ENCODE results near the gene GFI1. TPM values are rescaled to one million over a fixed set of nuclear protein-coding genes. Genes with fewer than 3 reads are reported as not detected.

GFI1 gene
- total and polyA plus RNA-seq, 2 of the 8 experiments (the other 6 are each of a cell fraction or from before 2014, with no cell fraction given) = 0.08 to 0.17 TPM

- Histone ChIP-seq H4K8ac (ENCODE audit: extremely low read depth, insufficient read depth, low read length) (peak overlapping the region; percentile 28; the same call in 1 of the 2 replicates), H3K14ac (ENCODE audit: insufficient read length) (no peak overlapping the region), H3K27ac (ENCODE audit: low read depth, low read length) (no peak overlapping the region), H2BK120ac (replicated peaks; ENCODE audit: low read depth, low read length) (no peak overlapping the region), H3K79me2 (ENCODE audit: control insufficient read depth in 1 of 2, insufficient read depth in 2 of 2, low read length in 2 of 2) (no peaks in the 10 kb centered on the region), H3K4ac (replicated peaks; ENCODE audit: insufficient read length, low read depth, low read length) (no peak overlapping the region), H2AK5ac (ENCODE audit: low read depth, low read length) (no peak overlapping the region), H3K18ac (ENCODE audit: extremely low read depth, low read length) (no peak overlapping the region; the same call in 1 of the 2 replicates), H3K56ac (replicated peaks; ENCODE audit: insufficient read length, low read depth, low read length) (no peak overlapping the region), H3K36me3 (ENCODE audit: control insufficient read depth in 2 of 4, insufficient read depth in 4 of 4, low read length in 3 of 4) (peaks cover 0 to 8% (median 0%) of the 10 kb centered on the region in 4 experiments; a peak in 1 of 8 replicates), H3K23me2 (ENCODE audit: low read depth, low read length) (peaks cover 25% of the 10 kb centered on the region; the same call in 1 of the 2 replicates), H3K4me1 (replicated peaks in 1 of 4; ENCODE audit: control insufficient read depth in 3 of 4, insufficient read depth in 4 of 4, low read length in 3 of 4) (peaks cover 0 to 54% (median 29%) of the 10 kb centered on the region in 4 experiments; a peak in 6 of 7 replicates), H2BK5ac (ENCODE audit: low read depth, low read length) (no peak overlapping the region), H2BK12ac (ENCODE audit: low read depth, low read length) (0 out of 2 replicates have a peak overlapping the region, but pooled peaks have one; percentile 9), H2AFZ (ENCODE audit: low read length) (no peak overlapping the region), H3K9ac (replicated peaks in 1 of 4; ENCODE audit: extremely low read depth in 1 of 4, low read depth in 3 of 4, low read length in 3 of 4) (no peak overlapping the region), H2BK20ac (ENCODE audit: low read length) (no peak overlapping the region), H4K20me1 (replicated peaks in 1 of 2; ENCODE audit: control insufficient read depth in 1 of 2, insufficient read depth in 2 of 2, low read length in 2 of 2) (peaks cover 1 to 15% of the 10 kb centered on the region in 2 experiments), H2BK15ac (ENCODE audit: low read length) (0 out of 2 replicates have a peak overlapping the region, but pooled peaks have one; percentile 72), H3K79me1 (ENCODE audit: low read depth, low read length) (no peaks in the 10 kb centered on the region), H3K23ac (ENCODE audit: insufficient read length) (no peak overlapping the region), H3K4me2 (ENCODE audit: insufficient read depth in 1 of 2, low read depth in 2 of 2, low read length in 2 of 2) (peak overlapping the region; percentile 81 to 97), H4K91ac (replicated peaks; ENCODE audit: insufficient read length, low read length) (no peak overlapping the region), H3K27me3 (replicated peaks in 1 of 4; ENCODE audit: control insufficient read depth in 3 of 4, extremely low read depth in 1 of 4, insufficient read depth in 3 of 4, low read length in 3 of 4) (peaks cover 85 to 100% (median 96%) of the 10 kb centered on the region in 4 experiments), H3K4me3 (ENCODE audit: extremely low read depth in 1 of 4, insufficient read depth in 2 of 4, low read depth in 3 of 4, low read length in 4 of 4) (peak overlapping the region; percentile 35 to 63 (median 47)), H4K5ac (ENCODE audit: insufficient read length, low read depth, low read length) (no peak overlapping the region), H3K9me3 (ENCODE audit: insufficient read depth in 2 of 2, low read depth in 1 of 2, low read length in 1 of 2) (peaks cover 0 to 7% of the 10 kb centered on the region in 2 experiments; a peak in 1 of 4 replicates)
- FAIRE-seq (no peak), DNase-seq (ENCODE audit: low read depth in 1 of 2, low spot score in 2 of 2) (peak in 1 of 2 experiments; percentile 87)
- POLR2A ChIA-PET (ENCODE audit: partially characterized antibody) = interaction anchor here (0.6 to 2.2 kb wide), 2 partner anchors 32 to 348 kb away, joined by 3 to 9 read pairs; partner anchors contain the start of gene RPL5
- CTCF ChIA-PET (ENCODE audit: partially characterized antibody) = interaction anchor here (0.7 to 1.5 kb wide), 5 partner anchors 8 to 348 kb away, joined by 3 to 4 read pairs (median 4); partner anchors contain the start of gene RPL5
- TF ChIP-seq FOSL1 (IDR thresholded peaks at IDR 0.05; ENCODE audit: insufficient read depth, low read depth, low read length) (no peak), RBBP5 (IDR thresholded peaks at IDR 0.05; ENCODE audit: borderline replicate concordance, low read depth, low read length) (no peak; the same call in 1 of the 2 replicates), HDAC2 (IDR thresholded peaks at IDR 0.05; ENCODE audit: borderline replicate concordance in 1 of 2, low read depth in 2 of 2, low read length in 2 of 2) (no peak), SIN3A (conservative IDR thresholded peaks at IDR 0.05 in 1 of 2, IDR thresholded peaks at IDR 0.05 in 1 of 2; ENCODE audit: low read depth in 1 of 2, low read length in 2 of 2) (peak in 1 of 2 experiments; percentile 38; a peak in 1 of 4 replicates), TAF1 (IDR thresholded peaks at IDR 0.05; ENCODE audit: low read depth, low read length) (no peak)
- TF ChIP-seq, protein P1, sequence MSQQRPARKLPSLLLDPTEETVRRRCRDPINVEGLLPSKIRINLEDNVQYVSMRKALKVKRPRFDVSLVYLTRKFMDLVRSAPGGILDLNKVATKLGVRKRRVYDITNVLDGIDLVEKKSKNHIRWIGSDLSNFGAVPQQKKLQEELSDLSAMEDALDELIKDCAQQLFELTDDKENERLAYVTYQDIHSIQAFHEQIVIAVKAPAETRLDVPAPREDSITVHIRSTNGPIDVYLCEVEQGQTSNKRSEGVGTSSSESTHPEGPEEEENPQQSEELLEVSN (IDR thresholded peaks at IDR 0.05) = peak; percentile 8; the same call in 1 of the 2 replicates
- TF ChIP-seq, protein P2, sequence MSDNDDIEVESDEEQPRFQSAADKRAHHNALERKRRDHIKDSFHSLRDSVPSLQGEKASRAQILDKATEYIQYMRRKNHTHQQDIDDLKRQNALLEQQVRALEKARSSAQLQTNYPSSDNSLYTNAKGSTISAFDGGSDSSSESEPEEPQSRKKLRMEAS (IDR thresholded peaks at IDR 0.05) = peak; percentile 58
- 5% methylated on average over 36 of the region's 56 CpGs; no CpG with 5 or more reads in 1 of the 2 experiments for WGBS, 2 experiments (ENCODE audit: extremely low coverage in 1 of 2, insufficient coverage in 1 of 2, insufficient read length in 1 of 2, insufficient replicate concordance in 2 of 2, low coverage in 1 of 2, low lambda C conversion rate in 2 of 2, missing lambda C conversion rate in 1 of 2)
Observed at GRCh38 chr1:92483610-92484471, 2.9 kb downstream of the GFI1 start.

Data from H1 (cell line).